Osteocyte (in vitro differentiated cells): ENCODE results near the gene RGL4. TPM values are rescaled to one million over a fixed set of nuclear protein-coding genes. Genes with fewer than 3 reads are reported as not detected.
"Not testable (repeated sequence)": the region's sequence is repeated elsewhere in the genome, so short reads cannot be mapped to it uniquely, and the experiment has no call there.

ENCODE experiments used
- DNase-seq: peaks from one replicate; pipeline ENCODE4 v3.0.0; 2021; ENCODE audit warnings: mixed read lengths; ENCODE audit not compliant: unreplicated experiment; ENCODE audit errors: extremely low spot score
- H3K27ac Mint-ChIP-seq: one replicate; pipeline ENCODE4 v1.8.0; 2021; ENCODE audit warnings: mild to moderate bottlenecking, mixed read lengths; ENCODE audit not compliant: unreplicated experiment
- H3K27me3 Mint-ChIP-seq: one replicate; pipeline ENCODE4 v1.8.0; 2021; ENCODE audit warnings: mixed read lengths; ENCODE audit not compliant: unreplicated experiment
- H3K36me3 Mint-ChIP-seq: one replicate; pipeline ENCODE4 v1.8.0; 2021; ENCODE audit warnings: mixed read lengths; ENCODE audit not compliant: unreplicated experiment
- H3K4me1 Mint-ChIP-seq: one replicate; pipeline ENCODE4 v1.8.0; 2021; ENCODE audit warnings: mixed read lengths; ENCODE audit not compliant: unreplicated experiment
- H3K4me3 Mint-ChIP-seq: one replicate; pipeline ENCODE4 v1.8.0; 2021; ENCODE audit warnings: mild to moderate bottlenecking, moderate library complexity, mixed read lengths; ENCODE audit not compliant: unreplicated experiment
- H3K9me3 Mint-ChIP-seq: one replicate; pipeline ENCODE4 v1.8.0; 2021; ENCODE audit warnings: mixed read lengths; ENCODE audit not compliant: unreplicated experiment
- total RNA-seq: library from RNA; stranded (reverse); gene quantifications from 2 replicates; pipeline ENCODE4 v1.2.1, GENCODE V29; 2021
- TF ChIP-seq, protein P1 (sequence below): fragments of 200-600 bp; sonication (generic); IDR thresholded peaks from 2 replicates; pipeline ENCODE4 v1.5.0; 2021; ENCODE audit warnings: antibody characterized with exemption, mild to moderate bottlenecking, moderate library complexity

RGL4 gene
- total RNA-seq, 1 donor from 2014 or later = not detected

DNA sequence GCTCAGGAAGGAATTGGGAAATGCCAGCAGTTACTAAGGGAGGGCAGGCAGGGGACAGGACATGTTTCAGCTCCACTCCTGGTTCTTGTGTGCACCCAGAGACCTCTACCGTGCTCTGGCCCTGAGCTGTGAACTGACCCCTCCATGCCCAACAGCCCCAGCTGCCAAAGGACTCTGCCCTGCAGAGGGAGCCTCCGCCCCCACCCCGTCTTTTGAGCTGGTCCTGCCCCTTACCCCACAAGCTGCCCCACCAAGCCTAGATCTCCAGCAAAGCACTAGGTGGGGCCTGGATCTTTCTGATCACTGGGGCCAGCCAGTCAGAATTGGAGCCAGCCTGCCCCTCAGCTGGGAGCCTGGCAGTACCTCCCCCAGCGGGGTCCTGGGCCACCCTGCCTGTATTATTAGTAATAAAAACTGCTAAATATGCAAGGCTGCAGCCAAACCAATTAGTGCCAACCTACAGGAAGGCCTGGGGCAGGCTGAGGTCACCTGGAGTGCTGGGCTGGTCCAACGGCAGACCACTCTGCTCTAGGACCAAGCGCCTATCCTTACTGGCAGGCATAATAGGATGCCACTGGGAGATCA is 34.8 kb upstream of the RGL4 start:
- DNase-seq = no peak
- Mint-ChIP-seq H3K4me1 (no peaks in the 10 kb centered on the region), H3K36me3 (peaks cover 22% of the 10 kb centered on the region), H3K9me3 (no peaks in the 10 kb centered on the region), H3K27me3 (no peaks in the 10 kb centered on the region), H3K4me3 (no peak overlapping the region), H3K27ac (no peak overlapping the region)
- TF ChIP-seq, protein P1, sequence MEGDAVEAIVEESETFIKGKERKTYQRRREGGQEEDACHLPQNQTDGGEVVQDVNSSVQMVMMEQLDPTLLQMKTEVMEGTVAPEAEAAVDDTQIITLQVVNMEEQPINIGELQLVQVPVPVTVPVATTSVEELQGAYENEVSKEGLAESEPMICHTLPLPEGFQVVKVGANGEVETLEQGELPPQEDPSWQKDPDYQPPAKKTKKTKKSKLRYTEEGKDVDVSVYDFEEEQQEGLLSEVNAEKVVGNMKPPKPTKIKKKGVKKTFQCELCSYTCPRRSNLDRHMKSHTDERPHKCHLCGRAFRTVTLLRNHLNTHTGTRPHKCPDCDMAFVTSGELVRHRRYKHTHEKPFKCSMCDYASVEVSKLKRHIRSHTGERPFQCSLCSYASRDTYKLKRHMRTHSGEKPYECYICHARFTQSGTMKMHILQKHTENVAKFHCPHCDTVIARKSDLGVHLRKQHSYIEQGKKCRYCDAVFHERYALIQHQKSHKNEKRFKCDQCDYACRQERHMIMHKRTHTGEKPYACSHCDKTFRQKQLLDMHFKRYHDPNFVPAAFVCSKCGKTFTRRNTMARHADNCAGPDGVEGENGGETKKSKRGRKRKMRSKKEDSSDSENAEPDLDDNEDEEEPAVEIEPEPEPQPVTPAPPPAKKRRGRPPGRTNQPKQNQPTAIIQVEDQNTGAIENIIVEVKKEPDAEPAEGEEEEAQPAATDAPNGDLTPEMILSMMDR = no peak

DNA sequence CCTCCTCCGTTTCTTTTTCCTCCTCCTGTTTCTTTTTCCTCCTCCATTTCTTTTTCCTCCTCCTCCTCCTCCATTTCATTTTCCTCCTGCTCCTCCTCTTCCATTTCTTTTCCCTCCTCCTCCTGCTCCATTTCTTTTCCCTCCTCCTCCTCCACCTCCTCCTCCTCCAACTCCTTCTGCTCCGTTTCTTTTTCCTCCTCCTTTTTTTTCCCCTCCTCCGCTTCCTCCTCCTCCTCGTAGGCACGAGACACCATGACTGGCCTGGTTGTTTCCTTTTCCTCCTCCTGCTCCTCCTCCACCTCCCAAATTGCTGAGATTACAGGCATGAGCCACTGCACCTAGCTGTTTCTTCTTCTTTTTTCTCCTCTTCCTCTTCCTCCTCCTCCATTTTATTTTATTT is 33.1 kb upstream of the RGL4 start:
- H3K9me3 Mint-ChIP-seq = no peaks in the 10 kb centered on the region
- no peaks in the 10 kb centered on the region for H3K4me1 Mint-ChIP-seq
- H3K27ac Mint-ChIP-seq = no peak overlapping the region
- TF ChIP-seq, protein P1 = no peak
- no peaks in the 10 kb centered on the region for H3K27me3 Mint-ChIP-seq
- H3K4me3 Mint-ChIP-seq = no peak overlapping the region
- peaks cover 27% of the 10 kb centered on the region for H3K36me3 Mint-ChIP-seq
- no peak for DNase-seq

DNA sequence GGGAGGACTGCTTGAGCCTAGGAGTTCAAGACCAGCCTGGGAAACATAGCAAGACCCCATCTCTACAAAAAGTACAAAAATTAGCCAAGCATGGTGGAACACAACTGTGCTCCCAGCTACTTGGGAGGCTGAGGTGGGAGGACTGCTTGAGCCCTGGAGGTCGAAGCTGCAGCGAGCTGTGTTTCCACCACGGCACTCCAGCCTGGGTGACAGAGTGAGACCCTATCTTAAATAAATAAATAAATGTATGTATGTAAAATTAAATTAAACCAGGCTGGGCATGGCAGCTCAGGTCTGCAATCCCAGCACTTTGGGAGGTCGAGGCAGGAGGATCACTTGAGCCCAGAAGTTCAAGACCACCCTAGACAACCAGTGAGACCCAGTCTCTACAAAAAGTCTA is 30.4 kb upstream of the RGL4 start:
- H3K4me1 Mint-ChIP-seq, H3K9me3 Mint-ChIP-seq, H3K27me3 Mint-ChIP-seq, H3K27ac Mint-ChIP-seq, H3K4me3 Mint-ChIP-seq, DNase-seq: not testable (repeated sequence)
- peaks cover 33% of the 10 kb centered on the region for H3K36me3 Mint-ChIP-seq

DNA sequence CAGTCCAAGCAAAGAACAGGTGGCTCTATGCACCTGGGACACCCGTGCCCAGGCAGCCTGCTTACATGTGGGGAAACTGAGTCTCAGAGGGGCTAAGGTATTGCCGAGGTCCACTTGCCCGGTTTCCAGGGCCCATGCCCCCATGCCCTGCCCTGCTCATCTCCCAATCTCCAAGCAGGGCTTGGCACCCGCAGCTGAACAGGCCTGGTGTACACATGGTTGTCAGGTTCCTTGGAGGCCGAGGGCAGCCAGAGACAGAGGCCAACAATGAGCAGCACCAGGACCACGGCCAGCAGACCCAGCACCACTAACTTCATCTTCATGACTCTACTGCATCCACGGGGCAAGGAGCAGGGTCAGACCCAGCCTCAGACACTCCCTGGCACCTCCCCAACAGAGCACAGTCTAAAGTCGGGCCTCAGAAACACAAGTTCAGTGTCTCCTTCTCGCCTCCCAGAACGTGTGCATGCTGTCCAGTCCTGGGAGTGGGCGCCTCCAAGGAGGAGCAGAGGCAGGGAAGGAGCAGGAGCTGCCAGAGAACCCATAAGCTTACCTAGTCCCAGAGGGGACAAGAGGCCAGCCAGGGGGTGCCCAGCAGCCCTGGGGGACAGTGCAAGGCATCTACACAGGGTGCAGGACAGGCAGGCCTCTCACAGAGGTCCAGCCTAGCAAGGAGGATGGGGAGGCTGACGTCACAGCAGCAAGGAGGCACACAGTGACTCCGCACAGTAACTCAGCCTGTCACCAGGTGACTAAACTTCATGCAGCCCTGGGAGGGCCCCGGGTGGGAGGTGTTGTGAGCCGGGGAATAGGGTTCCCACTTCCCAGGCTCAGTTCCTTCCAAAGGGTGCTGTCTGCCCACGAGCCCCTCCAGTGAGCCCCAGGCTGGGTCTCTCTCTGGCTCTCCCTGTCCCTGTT is 20.2 kb upstream of the RGL4 start:
- DNase-seq = no peak
- Mint-ChIP-seq H3K27ac (no peak overlapping the region), H3K4me3 (no peak overlapping the region), H3K4me1 (no peaks in the 10 kb centered on the region), H3K27me3 (no peaks in the 10 kb centered on the region), H3K36me3 (peaks cover 5% of the 10 kb centered on the region), H3K9me3 (no peaks in the 10 kb centered on the region)
- TF ChIP-seq, protein P1 = no peak

DNA sequence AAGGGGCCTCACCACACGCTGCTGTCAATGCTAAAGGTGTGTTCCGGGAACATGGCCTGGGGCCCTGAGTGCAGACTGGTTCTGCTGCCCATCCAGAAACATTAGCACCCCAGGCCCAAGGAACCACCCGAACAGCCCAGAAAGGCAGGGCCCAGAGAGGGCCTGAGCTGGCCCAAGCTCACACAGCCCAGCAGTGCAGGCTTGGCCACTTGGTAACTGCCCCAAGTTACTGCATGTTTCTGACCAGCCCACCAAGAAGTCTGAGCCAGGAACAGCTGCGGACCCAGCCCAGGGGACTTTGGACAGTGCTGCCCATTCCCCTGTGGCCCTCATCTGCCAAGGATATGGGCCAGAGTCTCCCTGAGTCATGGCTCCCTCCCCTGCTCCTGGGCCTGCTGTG is 19.4 kb upstream of the RGL4 start:
- H3K9me3 Mint-ChIP-seq, H3K4me1 Mint-ChIP-seq, H3K4me3 Mint-ChIP-seq, H3K36me3 Mint-ChIP-seq, H3K27ac Mint-ChIP-seq, H3K27me3 Mint-ChIP-seq, DNase-seq: not testable (repeated sequence)

DNA sequence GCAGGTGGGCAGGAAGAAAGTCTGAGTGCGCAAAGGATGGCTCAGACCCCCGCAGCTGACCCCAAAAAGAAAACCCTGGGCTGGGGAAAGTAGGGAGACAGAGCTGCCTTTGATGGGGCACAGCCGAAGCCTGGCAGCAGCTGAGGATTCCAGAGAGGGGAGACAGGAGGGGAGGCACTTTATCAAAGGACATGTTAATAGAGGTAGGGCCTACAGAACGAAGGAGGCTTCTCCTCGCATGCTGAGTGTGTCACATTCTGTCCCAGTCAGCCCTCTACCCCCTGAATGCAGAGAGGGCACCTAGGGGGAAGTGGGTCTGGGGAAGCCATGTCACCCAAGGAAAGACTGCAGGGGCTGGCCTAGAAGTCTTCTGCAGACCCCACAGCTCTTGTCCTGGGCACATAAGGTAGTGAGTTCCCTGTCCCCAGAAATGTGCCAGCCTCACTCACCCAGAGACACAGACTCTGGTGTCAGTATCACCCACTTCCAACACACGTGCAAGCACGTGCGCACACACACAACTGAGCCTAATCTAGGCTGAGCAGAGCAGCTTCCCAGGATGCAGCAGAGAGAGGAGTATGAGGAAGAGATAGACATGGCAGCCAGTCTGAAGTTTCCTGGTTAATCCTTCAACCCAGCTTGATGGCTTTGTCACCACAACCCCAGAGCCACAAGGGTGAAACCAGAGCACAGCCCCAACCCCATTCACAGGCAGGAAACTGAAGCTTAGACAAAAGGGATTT is 18.3 kb upstream of the RGL4 start:
- H3K27me3 Mint-ChIP-seq, H3K27ac Mint-ChIP-seq, H3K9me3 Mint-ChIP-seq, H3K4me1 Mint-ChIP-seq, H3K36me3 Mint-ChIP-seq, DNase-seq, H3K4me3 Mint-ChIP-seq: not testable (repeated sequence)
